HepG2 (cell line): ENCODE results near the gene DHX8. TPM values are rescaled to one million over a fixed set of nuclear protein-coding genes. Genes with fewer than 3 reads are reported as not detected.

ENCODE experiments used
- CENPT ChIP-seq: sonication (generic); formaldehyde crosslinking; IDR thresholded peaks from 2 replicates; pipeline ENCODE4 v1.8.0; 2022; ENCODE audit warnings: low read depth, mild to moderate bottlenecking, moderate library complexity, missing genetic modification reagents
- GTF2F1 ChIP-seq: fragments of 150-350 bp; IDR thresholded peaks from 2 replicates; pipeline ENCODE4 v1.6.1; 2014; ENCODE audit warnings: low read length
- HMG20B ChIP-seq: conservative IDR thresholded peaks from 2 replicates; pipeline ENCODE4 v1.6.1; 2016; ENCODE audit warnings: missing genetic modification reagents, missing compliant biosample characterization
- MTERF4 ChIP-seq: sonication (generic); formaldehyde crosslinking; IDR thresholded peaks from 2 replicates; pipeline ENCODE4 v1.8.0; 2023; ENCODE audit warnings: mild to moderate bottlenecking, missing genetic modification reagents
- MXD3 ChIP-seq: IDR thresholded peaks from 2 replicates; pipeline ENCODE4 v1.6.1; 2016; ENCODE audit warnings: mild to moderate bottlenecking, missing biosample characterization, missing genetic modification reagents
- MZF1 ChIP-seq: sonication (generic); formaldehyde crosslinking; IDR thresholded peaks from 2 replicates; pipeline ENCODE4 v1.8.1; 2023; ENCODE audit warnings: mild to moderate bottlenecking, missing genetic modification reagents, borderline replicate concordance
- NAIF1 ChIP-seq: sonication (generic); formaldehyde crosslinking; IDR thresholded peaks from 2 replicates; pipeline ENCODE4 v1.5.0; 2020; ENCODE audit warnings: mild to moderate bottlenecking, missing genetic modification reagents, borderline replicate concordance
- NKX3-1 ChIP-seq: sonication (generic); formaldehyde crosslinking; IDR thresholded peaks from 2 replicates; pipeline ENCODE4 v1.5.0; 2020; ENCODE audit warnings: missing genetic modification reagents
- NONO ChIP-seq, 2 experiments: fragments of 450-650 bp in 1 of 2; sonication (generic) in 1 of 2; formaldehyde crosslinking in 1 of 2; IDR thresholded peaks in 1 of 2; conservative IDR thresholded peaks in 1 of 2; 2 replicates each; pipeline versions ENCODE4 v1.6.1 to v1.8.0; 2017 to 2022; ENCODE audit warnings: mild to moderate bottlenecking in 1 of 2, missing genetic modification reagents in 1 of 2, moderate library complexity in 1 of 2
- NR2F2 ChIP-seq: IDR thresholded peaks from 2 replicates; pipeline ENCODE4 v1.6.1; 2012; ENCODE audit warnings: low read depth, inconsistent platforms, borderline replicate concordance
- PBX2 ChIP-seq: IDR thresholded peaks from 2 replicates; pipeline ENCODE4 v1.6.1; 2016; ENCODE audit warnings: control low read depth
- POLR2A ChIP-seq, 2 experiments: IDR thresholded peaks; 2 replicates each; pipeline ENCODE4 v1.6.1; 2011; ENCODE audit warnings: low read depth in 2 of 2, low read length in 2 of 2, mild to moderate bottlenecking in 1 of 2, moderate library complexity in 1 of 2; ENCODE audit not compliant: insufficient read depth in 1 of 2
- REXO4 ChIP-seq: sonication (generic); formaldehyde crosslinking; IDR thresholded peaks from 2 replicates; pipeline ENCODE4 v1.8.0; 2022; ENCODE audit warnings: missing genetic modification reagents, mild to moderate bottlenecking, borderline replicate concordance
- RFXANK ChIP-seq: IDR thresholded peaks from 2 replicates; pipeline ENCODE4 v1.6.1; 2016
- SMAD1 ChIP-seq: sonication (generic); formaldehyde crosslinking; IDR thresholded peaks from 2 replicates; pipeline ENCODE4 v1.4.0; 2020; ENCODE audit warnings: missing genetic modification reagents, low read depth, mild to moderate bottlenecking, borderline replicate concordance
- SRF ChIP-seq: IDR thresholded peaks from 2 replicates; pipeline ENCODE4 v1.6.1; 2011; ENCODE audit warnings: mild to moderate bottlenecking, low read depth, low read length, moderate library complexity
- SUZ12 ChIP-seq: fragments of 150-350 bp; IDR thresholded peaks from 2 replicates; pipeline ENCODE4 v1.6.1; 2014; ENCODE audit warnings: low read depth, low read length
- ZBTB44 ChIP-seq: sonication (generic); formaldehyde crosslinking; IDR thresholded peaks from 2 replicates; pipeline ENCODE4 v1.4.0; 2020; ENCODE audit warnings: missing genetic modification reagents
- ZBTB7A ChIP-seq: sonication (generic); formaldehyde crosslinking; IDR thresholded peaks from 2 replicates; pipeline ENCODE4 v1.8.0; 2022; ENCODE audit warnings: mild to moderate bottlenecking, missing genetic modification reagents
- ZNF17 ChIP-seq: sonication (generic); formaldehyde crosslinking; IDR thresholded peaks from 2 replicates; pipeline ENCODE4 v1.5.0; 2020; ENCODE audit warnings: mild to moderate bottlenecking, missing genetic modification reagents
- ZNF230 ChIP-seq: sonication (generic); formaldehyde crosslinking; IDR thresholded peaks from 2 replicates; pipeline ENCODE4 v1.4.0; 2020; ENCODE audit warnings: mild to moderate bottlenecking, missing genetic modification reagents
- ZNF460 ChIP-seq: sonication (generic); formaldehyde crosslinking; IDR thresholded peaks from 2 replicates; pipeline ENCODE4 v1.5.1; 2020; ENCODE audit warnings: missing genetic modification reagents, mild to moderate bottlenecking, borderline replicate concordance
- ZNF572 ChIP-seq: sonication (generic); formaldehyde crosslinking; IDR thresholded peaks from 2 replicates; pipeline ENCODE4 v1.5.1; 2020; ENCODE audit warnings: mild to moderate bottlenecking, missing genetic modification reagents
- ZNF691 ChIP-seq: sonication (generic); formaldehyde crosslinking; IDR thresholded peaks from 2 replicates; pipeline ENCODE4 v1.4.0; 2020; ENCODE audit warnings: missing genetic modification reagents, low read depth, mild to moderate bottlenecking, borderline replicate concordance
- ZNF724P ChIP-seq: sonication (generic); formaldehyde crosslinking; IDR thresholded peaks from 2 replicates; pipeline ENCODE4 v1.8.0; 2022; ENCODE audit warnings: missing genetic modification reagents, borderline replicate concordance
- ZSCAN20 ChIP-seq: sonication (generic); formaldehyde crosslinking; IDR thresholded peaks from 2 replicates; pipeline ENCODE4 v1.4.0; 2020; ENCODE audit warnings: missing genetic modification reagents, mild to moderate bottlenecking, borderline replicate concordance
- polyA plus RNA-seq, 8 experiments: library from polyadenylated mRNA; depleted of rRNA in 3 of 8; stranded (reverse) in 7 of 8; unstranded in 1 of 8; fragments of >200 nt; fragmentation: Illumina TruSeq in 4 of 8; extraction: Trizol in 4 of 8; gene quantifications; 2 replicates each; pipeline versions ENCODE4 v1.2.1 to v1.2.3, GENCODE V29; 2011 to 2016; ENCODE audit warnings: low read depth in 4 of 8, missing spikeins in 1 of 8, mixed read lengths in 1 of 8; ENCODE audit not compliant: insufficient read depth in 1 of 8
- total RNA-seq, 5 experiments: library from RNA; depleted of rRNA; stranded (reverse); fragments of >200 nt; fragmentation: Illumina TruSeq; extraction: Trizol; gene quantifications; 2 replicates each; pipeline ENCODE4 v1.2.3, GENCODE V29; 2016; ENCODE audit warnings: low read depth in 1 of 5

The DHX8 gene
- total and polyA plus RNA-seq, 2 of the 13 experiments (the other 11 are each of a cell fraction or from before 2014, with no cell fraction given): 24.8 to 48.9 TPM

GRCh38 chr17:43456661-43457361 is 27.0 kb upstream of the DHX8 start (continued):
- TF ChIP-seq MXD3 (CRISPR knock-in tag) (peak; percentile 85; the same call in 1 of the 2 replicates), RFXANK (CRISPR knock-in tag) (peak; percentile 71; the same call in 1 of the 2 replicates), NKX3-1 (peak; percentile 89), SRF (peak; percentile 32; the same call in 1 of the 2 replicates), ZNF17 (CRISPR knock-in tag) (no peak), GTF2F1 (no peak), ZNF691 (CRISPR knock-in tag) (peak; percentile 98), ZNF724P (CRISPR knock-in tag) (no peak), ZBTB44 (CRISPR knock-in tag) (no peak), SMAD1 (no peak), NR2F2 (peak; percentile 93), REXO4 (CRISPR knock-in tag) (no peak), ZSCAN20 (CRISPR knock-in tag) (0 out of 2 replicates have a peak, but pooled peaks have one; percentile 37), CENPT (CRISPR knock-in tag) (no peak), MTERF4 (CRISPR knock-in tag) (peak; percentile 65), ZNF230 (peak; percentile 70; the same call in 1 of the 2 replicates), MZF1 (CRISPR knock-in tag) (peak; percentile 99; the same call in 1 of the 2 replicates), HMG20B (peak; percentile 93), NONO (IDR thresholded peaks at IDR 0.05) (no peak), NONO (CRISPR knock-in tag; conservative IDR thresholded peaks at IDR 0.05) (peak; percentile 92), SUZ12 (no peak), PBX2 (peak; percentile 55; the same call in 1 of the 2 replicates), ZNF572 (CRISPR knock-in tag) (no peak), ZNF460 (CRISPR knock-in tag) (peak; percentile 55; the same call in 1 of the 2 replicates), NAIF1 (CRISPR knock-in tag) (no peak), ZBTB7A (peak; percentile 81; the same call in 1 of the 2 replicates), POLR2A (IDR thresholded peaks at IDR 0.05; ENCODE audit: insufficient read depth in 1 of 2, low read depth in 2 of 2, low read length in 2 of 2) (peak; percentile 60 to 68)
